ENCODE results near the gene RCSD1. TPM values are rescaled to one million over a fixed set of nuclear protein-coding genes. Genes with fewer than 3 reads are reported as not detected.
"Not testable (repeated sequence)": the region's sequence is repeated elsewhere in the genome, so short reads cannot be mapped to it uniquely, and the experiment has no call there.

The RCSD1 gene
- total RNA-seq, 2 donors from 2014 or later, result 2.8 to 13.8 TPM

DNA sequence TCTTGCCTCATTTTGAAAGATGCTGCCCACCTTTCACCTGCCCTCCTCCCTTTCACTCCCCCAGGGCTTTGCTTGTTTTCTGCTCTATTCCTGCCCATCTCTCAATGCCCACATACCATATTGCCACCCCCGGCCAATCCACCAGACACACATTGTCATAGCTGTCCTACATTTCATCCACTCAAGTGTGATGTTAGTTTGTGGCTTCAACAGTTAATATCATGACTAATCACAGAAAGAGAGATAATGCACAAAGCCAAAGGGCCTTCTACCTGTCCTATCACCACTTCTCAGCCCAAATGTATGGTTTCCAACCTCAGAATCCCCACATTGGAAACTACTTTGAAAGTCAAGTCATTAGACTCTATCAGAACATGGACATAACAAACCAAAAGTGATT is 18.0 kb upstream of the RCSD1 start:
- TF ChIP-seq, protein P1, sequence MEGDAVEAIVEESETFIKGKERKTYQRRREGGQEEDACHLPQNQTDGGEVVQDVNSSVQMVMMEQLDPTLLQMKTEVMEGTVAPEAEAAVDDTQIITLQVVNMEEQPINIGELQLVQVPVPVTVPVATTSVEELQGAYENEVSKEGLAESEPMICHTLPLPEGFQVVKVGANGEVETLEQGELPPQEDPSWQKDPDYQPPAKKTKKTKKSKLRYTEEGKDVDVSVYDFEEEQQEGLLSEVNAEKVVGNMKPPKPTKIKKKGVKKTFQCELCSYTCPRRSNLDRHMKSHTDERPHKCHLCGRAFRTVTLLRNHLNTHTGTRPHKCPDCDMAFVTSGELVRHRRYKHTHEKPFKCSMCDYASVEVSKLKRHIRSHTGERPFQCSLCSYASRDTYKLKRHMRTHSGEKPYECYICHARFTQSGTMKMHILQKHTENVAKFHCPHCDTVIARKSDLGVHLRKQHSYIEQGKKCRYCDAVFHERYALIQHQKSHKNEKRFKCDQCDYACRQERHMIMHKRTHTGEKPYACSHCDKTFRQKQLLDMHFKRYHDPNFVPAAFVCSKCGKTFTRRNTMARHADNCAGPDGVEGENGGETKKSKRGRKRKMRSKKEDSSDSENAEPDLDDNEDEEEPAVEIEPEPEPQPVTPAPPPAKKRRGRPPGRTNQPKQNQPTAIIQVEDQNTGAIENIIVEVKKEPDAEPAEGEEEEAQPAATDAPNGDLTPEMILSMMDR (IDR thresholded peaks at IDR 0.05), result no peak
- TF ChIP-seq POLR2AphosphoS5 (IDR thresholded peaks at IDR 0.05) (no peak), POLR2A (IDR thresholded peaks at IDR 0.05) (no peak)
- Histone ChIP-seq H3K9me3 (no peaks in the 10 kb centered on the region), H3K36me3 (no peaks in the 10 kb centered on the region), H3K27me3 (replicated peaks; ENCODE audit: insufficient read depth) (no peaks in the 10 kb centered on the region), H3K27ac (no peak overlapping the region), H3K4me1 (replicated peaks) (no peaks in the 10 kb centered on the region), H3K4me3 (no peak overlapping the region)
- DNase-seq (ENCODE audit: low spot score), result no peak
- 94% methylated on average over 1 of the region's 1 CpG for WGBS
- intact Hi-C loops (cut with DNase I), result no loop called here

DNA sequence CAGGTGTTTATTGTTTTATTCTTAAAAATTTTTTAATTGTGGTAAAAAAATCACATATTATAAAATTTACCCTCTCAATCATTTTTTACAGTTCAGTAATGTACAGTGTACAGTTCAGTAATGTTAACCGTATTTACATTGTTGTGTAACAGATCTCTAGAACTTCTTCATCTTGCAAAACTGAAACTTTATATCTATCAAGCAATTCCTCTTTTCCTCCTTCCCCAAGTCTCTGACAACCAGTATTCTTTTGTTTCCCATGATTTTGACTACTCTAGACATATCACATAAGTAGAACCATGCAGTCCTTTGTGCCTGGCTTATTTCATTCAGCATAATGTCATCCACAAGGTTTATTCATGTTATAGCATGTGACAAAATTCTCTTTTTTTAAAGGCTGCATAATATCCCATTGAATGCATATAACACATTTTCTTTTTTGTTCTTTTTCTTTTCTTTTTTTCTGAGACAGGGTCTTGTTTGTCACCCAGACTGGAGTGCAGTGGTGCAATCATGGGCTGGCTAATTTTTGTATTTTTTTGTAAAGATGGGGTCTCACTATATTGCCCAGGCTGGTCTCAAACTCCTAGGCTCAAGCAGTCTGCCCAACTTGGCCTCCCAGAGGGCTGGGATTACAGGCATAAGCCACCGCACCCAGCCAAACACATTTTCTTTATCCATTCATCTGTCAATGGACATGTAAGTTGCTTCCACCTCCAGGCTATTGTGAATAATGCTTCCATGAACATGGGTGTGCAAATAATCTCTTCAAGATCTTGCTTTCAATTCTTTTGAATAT is 17.2 kb upstream of the RCSD1 start:
- 84% methylated on average over 2 of the region's 2 CpGs for WGBS
- H3K4me3 ChIP-seq, result no peak overlapping the region
- intact Hi-C loops (cut with DNase I), result no loop called here
- H3K4me1 ChIP-seq (replicated peaks), result no peaks in the 10 kb centered on the region
- H3K27me3 ChIP-seq (replicated peaks; ENCODE audit: insufficient read depth), result no peaks in the 10 kb centered on the region
- no peak for TF ChIP-seq POLR2AphosphoS5 (IDR thresholded peaks at IDR 0.05)
- no peak for TF ChIP-seq POLR2A (IDR thresholded peaks at IDR 0.05)
- TF ChIP-seq, protein P1 (IDR thresholded peaks at IDR 0.05), result no peak
- H3K36me3 ChIP-seq, result no peaks in the 10 kb centered on the region
- H3K27ac ChIP-seq, result no peak overlapping the region
- no peaks in the 10 kb centered on the region for H3K9me3 ChIP-seq
- no peak for DNase-seq (ENCODE audit: low spot score)

DNA sequence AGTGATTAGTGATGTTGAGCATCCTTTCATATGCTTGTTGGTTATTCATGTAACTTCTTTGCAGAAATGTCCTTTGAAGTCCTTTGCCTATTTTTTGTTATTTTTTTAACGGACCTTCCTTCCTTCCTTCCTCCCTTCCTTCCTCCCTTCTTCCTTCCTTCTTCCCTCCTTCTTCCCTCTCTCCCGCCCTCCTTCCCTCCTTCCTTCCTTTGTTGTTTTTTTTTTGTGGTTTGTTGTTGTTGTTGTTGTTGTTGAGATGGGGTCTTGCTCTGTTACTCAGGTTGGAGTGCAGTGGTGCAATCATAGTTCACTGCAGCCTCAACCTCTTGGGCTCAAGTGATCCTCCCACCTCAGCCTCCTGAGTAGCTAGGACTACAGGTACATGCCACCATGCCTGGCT is 16.0 kb upstream of the RCSD1 start:
- intact Hi-C loops (cut with DNase I), result not testable (repeated sequence)

DNA sequence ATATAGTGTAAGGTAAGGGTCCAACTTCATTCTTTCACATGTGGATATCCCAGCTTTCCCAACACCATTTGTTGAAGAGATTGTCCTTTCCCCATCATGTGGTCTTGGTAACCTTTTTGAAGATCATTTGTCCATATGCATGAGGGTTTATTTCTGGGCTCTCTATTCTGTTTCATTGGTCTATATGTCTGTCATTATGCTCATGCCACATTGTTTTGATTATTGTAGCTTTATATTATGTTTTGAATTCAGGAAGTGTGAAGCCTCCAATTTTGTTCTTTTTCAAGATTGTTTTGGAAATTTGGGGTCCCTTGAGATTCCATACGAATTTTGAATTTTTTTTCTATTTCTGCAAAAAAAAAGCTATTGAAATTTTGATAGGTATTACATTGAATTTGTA is 15.2 kb upstream of the RCSD1 start:
- intact Hi-C loops (cut with DNase I), result no loop called here
- H3K4me1 ChIP-seq (replicated peaks), result no peaks in the 10 kb centered on the region
- TF ChIP-seq POLR2AphosphoS5 (IDR thresholded peaks at IDR 0.05), result no peak
- H3K27me3 ChIP-seq (replicated peaks; ENCODE audit: insufficient read depth), result no peaks in the 10 kb centered on the region
- H3K36me3 ChIP-seq, result no peaks in the 10 kb centered on the region
- WGBS, result 94% methylated on average over 1 of the region's 1 CpG
- no peak for DNase-seq (ENCODE audit: low spot score)
- no peak overlapping the region for H3K27ac ChIP-seq
- H3K4me3 ChIP-seq, result no peak overlapping the region
- H3K9me3 ChIP-seq, result no peaks in the 10 kb centered on the region

More for the DNA sequence above, 16.0 kb upstream of the RCSD1 start:
- not testable (repeated sequence) for H3K27me3 ChIP-seq (replicated peaks; ENCODE audit: insufficient read depth); DNase-seq (ENCODE audit: low spot score); H3K4me3 ChIP-seq; H3K27ac ChIP-seq; H3K4me1 ChIP-seq (replicated peaks); H3K9me3 ChIP-seq; H3K36me3 ChIP-seq
- WGBS, result 81% methylated on average over 2 of the region's 2 CpGs

DNA sequence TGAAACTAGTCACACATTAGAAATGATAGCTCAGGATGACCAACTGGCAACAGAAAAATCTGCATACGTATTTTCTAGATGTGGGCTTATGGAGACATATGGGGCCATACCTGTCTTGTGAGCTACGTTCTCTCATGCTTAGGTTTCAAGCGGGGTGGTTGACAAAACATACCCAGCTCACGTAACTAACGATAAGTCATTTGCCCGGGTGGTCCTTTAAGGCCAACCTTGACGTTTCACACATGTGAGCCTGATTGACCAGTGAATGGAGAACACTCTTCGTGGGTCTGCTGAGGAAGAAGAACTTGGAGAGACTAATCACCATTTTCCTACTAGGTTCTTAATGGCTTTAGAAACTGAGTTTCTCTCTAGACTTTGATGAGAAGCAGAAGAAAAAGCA is 13.5 kb upstream of the RCSD1 start:
- 86% methylated on average over 8 of the region's 8 CpGs for WGBS
- Histone ChIP-seq H3K4me3 (no peak overlapping the region), H3K27ac (no peak overlapping the region), H3K9me3 (no peaks in the 10 kb centered on the region), H3K4me1 (replicated peaks) (no peaks in the 10 kb centered on the region), H3K27me3 (replicated peaks; ENCODE audit: insufficient read depth) (no peaks in the 10 kb centered on the region), H3K36me3 (no peaks in the 10 kb centered on the region)
- TF ChIP-seq POLR2A (IDR thresholded peaks at IDR 0.05) (no peak), POLR2AphosphoS5 (IDR thresholded peaks at IDR 0.05) (no peak)
- TF ChIP-seq, protein P1 (IDR thresholded peaks at IDR 0.05), result no peak
- no peak for DNase-seq (ENCODE audit: low spot score)
- intact Hi-C loops (cut with DNase I), result no loop called here

All from prostate gland (tissue), 2 donors.